WTC11 (cell line): ENCODE results near the gene PRKCE.

Source experiments
- ESRRA ChIP-seq: sonication (generic); formaldehyde crosslinking; IDR thresholded peaks from 2 replicates; pipeline ENCODE4 v1.8.1; 2022; ENCODE audit warnings: mild to moderate bottlenecking, missing genetic modification reagents, borderline replicate concordance
- HMGXB4 ChIP-seq: sonication (generic); formaldehyde crosslinking; IDR thresholded peaks from 2 replicates; pipeline ENCODE4 v1.8.1; 2023; ENCODE audit warnings: mild to moderate bottlenecking, moderate library complexity, missing genetic modification reagents
- IRF2 ChIP-seq: sonication (generic); formaldehyde crosslinking; IDR thresholded peaks from 2 replicates; pipeline ENCODE4 v1.8.0; 2022; ENCODE audit warnings: low read depth, missing genetic modification reagents, borderline replicate concordance
- NFE2L1 ChIP-seq: sonication (generic); formaldehyde crosslinking; IDR thresholded peaks from 2 replicates; pipeline ENCODE4 v1.8.1; 2023; ENCODE audit warnings: missing genetic modification reagents
- SP1 ChIP-seq: sonication (generic); formaldehyde crosslinking; conservative IDR thresholded peaks from 2 replicates; pipeline ENCODE4 v1.8.1; 2022; ENCODE audit warnings: missing genetic modification reagents
- ZNF121 ChIP-seq: sonication (generic); formaldehyde crosslinking; IDR thresholded peaks from 2 replicates; pipeline ENCODE4 v1.8.0; 2023; ENCODE audit warnings: missing genetic modification reagents
- ZNF263 ChIP-seq: sonication (generic); formaldehyde crosslinking; IDR thresholded peaks from 2 replicates; pipeline ENCODE4 v1.8.1; 2022; ENCODE audit warnings: low read depth, mild to moderate bottlenecking, moderate library complexity, missing genetic modification reagents
- TF ChIP-seq, protein P1 (sequence below): fragments of 200-600 bp; IDR thresholded peaks from 2 replicates; pipeline ENCODE4 v1.8.0; 2022; ENCODE audit warnings: antibody characterized with exemption

GRCh38 chr2:45909171-45909565 is 257.7 kb downstream of the PRKCE start:
- TF ChIP-seq ZNF121 (CRISPR knock-in tag), result no peak
- TF ChIP-seq NFE2L1 (CRISPR knock-in tag), result no peak
- TF ChIP-seq, protein P1, sequence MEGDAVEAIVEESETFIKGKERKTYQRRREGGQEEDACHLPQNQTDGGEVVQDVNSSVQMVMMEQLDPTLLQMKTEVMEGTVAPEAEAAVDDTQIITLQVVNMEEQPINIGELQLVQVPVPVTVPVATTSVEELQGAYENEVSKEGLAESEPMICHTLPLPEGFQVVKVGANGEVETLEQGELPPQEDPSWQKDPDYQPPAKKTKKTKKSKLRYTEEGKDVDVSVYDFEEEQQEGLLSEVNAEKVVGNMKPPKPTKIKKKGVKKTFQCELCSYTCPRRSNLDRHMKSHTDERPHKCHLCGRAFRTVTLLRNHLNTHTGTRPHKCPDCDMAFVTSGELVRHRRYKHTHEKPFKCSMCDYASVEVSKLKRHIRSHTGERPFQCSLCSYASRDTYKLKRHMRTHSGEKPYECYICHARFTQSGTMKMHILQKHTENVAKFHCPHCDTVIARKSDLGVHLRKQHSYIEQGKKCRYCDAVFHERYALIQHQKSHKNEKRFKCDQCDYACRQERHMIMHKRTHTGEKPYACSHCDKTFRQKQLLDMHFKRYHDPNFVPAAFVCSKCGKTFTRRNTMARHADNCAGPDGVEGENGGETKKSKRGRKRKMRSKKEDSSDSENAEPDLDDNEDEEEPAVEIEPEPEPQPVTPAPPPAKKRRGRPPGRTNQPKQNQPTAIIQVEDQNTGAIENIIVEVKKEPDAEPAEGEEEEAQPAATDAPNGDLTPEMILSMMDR, result no peak
- TF ChIP-seq SP1, result no peak
- no peak for TF ChIP-seq IRF2 (CRISPR knock-in tag)
- no peak for TF ChIP-seq HMGXB4 (CRISPR knock-in tag)
- TF ChIP-seq ZNF263, result no peak
- TF ChIP-seq ESRRA (CRISPR knock-in tag), result no peak
